ENCODE measurements around the gene TRIO. TPM values are rescaled to one million over a fixed set of nuclear protein-coding genes. Genes with fewer than 3 reads are reported as not detected.

TRIO gene
- polyA plus RNA-seq, 1 of the 3 experiments (the other 2 are of a cell fraction) = 229 TPM

- no peak for TF ChIP-seq TCF12 (IDR thresholded peaks at IDR 0.05)
- no peak for TF ChIP-seq REST (IDR thresholded peaks at IDR 0.05; ENCODE audit: low read depth, low read length)
- no peak for TF ChIP-seq FOXM1 (IDR thresholded peaks at IDR 0.05; ENCODE audit: low read depth)
Measured at GRCh38 chr5:14212838-14213237, 69.7 kb downstream of the TRIO start (continued).

- ChIA-PET CTCF (no interaction called here), POLR2A (no interaction called here)
- peak overlapping the region in 1 of 2 experiments; percentile 23; a peak in 1 of 4 replicates for H3K27ac ChIP-seq (ENCODE audit: low read depth in 2 of 2, low read length in 1 of 2)
- 76% methylated on average over 1 of the region's 1 CpG for WGBS (ENCODE audit: low lambda C conversion rate)
- H3K79me2 ChIP-seq (ENCODE audit: insufficient read depth) = peaks cover 100% of the 10 kb centered on the region
- H3K27me3 ChIP-seq (ENCODE audit: insufficient read depth) = no peaks in the 10 kb centered on the region
- H4K20me1 ChIP-seq (ENCODE audit: insufficient read depth) = peaks cover 90% of the 10 kb centered on the region
- no peak overlapping the region for H3K4me2 ChIP-seq
- peaks cover 29 to 42% of the 10 kb centered on the region in 2 experiments for H3K4me1 ChIP-seq (ENCODE audit: control insufficient read depth in 1 of 2, insufficient read depth in 2 of 2, low read depth in 1 of 2, low read length in 1 of 2)
- H3K9me3 ChIP-seq = no peaks in the 10 kb centered on the region
- no peak overlapping the region for H3K9ac ChIP-seq
- H3K36me3 ChIP-seq (replicated peaks in 1 of 2; ENCODE audit: control insufficient read depth in 1 of 2, insufficient read depth in 2 of 2, low read length in 1 of 2) = peaks cover 0 to 4% of the 10 kb centered on the region in 2 experiments
- no peak for DNase-seq
- H3K9me2 ChIP-seq = no peaks in the 10 kb centered on the region
- no peak overlapping the region for H3K4me3 ChIP-seq (ENCODE audit: low read depth in 2 of 2, low read length in 1 of 2)
- TF ChIP-seq FOXM1 (IDR thresholded peaks at IDR 0.05; ENCODE audit: low read depth) = no peak
- TF ChIP-seq RXRA (IDR thresholded peaks at IDR 0.05; ENCODE audit: borderline replicate concordance, low read depth) = no peak
- TF ChIP-seq MXI1 (IDR thresholded peaks at IDR 0.05; ENCODE audit: low read depth, low read length) = no peak
- no peak for TF ChIP-seq USF1 (IDR thresholded peaks at IDR 0.05; ENCODE audit: borderline replicate concordance, low read depth)
- no peak for TF ChIP-seq FOSL2 (IDR thresholded peaks at IDR 0.05; ENCODE audit: borderline replicate concordance, low read depth)
- no peak for TF ChIP-seq MEF2A (IDR thresholded peaks at IDR 0.05; ENCODE audit: borderline replicate concordance, low read depth)
- no peak overlapping the region for H2AFZ ChIP-seq (ENCODE audit: low read depth)
- H3F3A ChIP-seq (replicated peaks; ENCODE audit: insufficient read depth) = peaks cover 27% of the 10 kb centered on the region
Measured at GRCh38 chr5:14213253-14213652, 70.1 kb downstream of the TRIO start.

- Histone ChIP-seq H3K27me3 (ENCODE audit: insufficient read depth) (no peaks in the 10 kb centered on the region), H3F3A (replicated peaks; ENCODE audit: insufficient read depth) (peaks cover 20% of the 10 kb centered on the region), H3K4me2 (no peak overlapping the region), H3K4me3 (ENCODE audit: low read depth in 2 of 2, low read length in 1 of 2) (no peak overlapping the region), H2AFZ (ENCODE audit: low read depth) (no peak overlapping the region), H3K9me3 (no peaks in the 10 kb centered on the region), H3K36me3 (replicated peaks in 1 of 2; ENCODE audit: control insufficient read depth in 1 of 2, insufficient read depth in 2 of 2, low read length in 1 of 2) (peaks cover 0 to 4% of the 10 kb centered on the region in 2 experiments), H3K9me2 (no peaks in the 10 kb centered on the region), H3K27ac (ENCODE audit: low read depth in 2 of 2, low read length in 1 of 2) (no peak overlapping the region; a peak in 1 of 4 replicates), H3K9ac (no peak overlapping the region), H4K20me1 (ENCODE audit: insufficient read depth) (peaks cover 93% of the 10 kb centered on the region), H3K79me2 (ENCODE audit: insufficient read depth) (peaks cover 100% of the 10 kb centered on the region), H3K4me1 (ENCODE audit: control insufficient read depth in 1 of 2, insufficient read depth in 2 of 2, low read depth in 1 of 2, low read length in 1 of 2) (peaks cover 32 to 47% of the 10 kb centered on the region in 2 experiments; a peak in 3 of 4 replicates)
- DNase-seq = no peak
- POLR2A ChIA-PET = no interaction called here
- CTCF ChIA-PET = no interaction called here
- WGBS (ENCODE audit: low lambda C conversion rate) = 94% methylated on average over 6 of the region's 6 CpGs
- TF ChIP-seq FOXJ3 (CRISPR knock-in tag; IDR thresholded peaks at IDR 0.05) = no peak
- no peak for TF ChIP-seq ELF1 (IDR thresholded peaks at IDR 0.05)
- TF ChIP-seq TCF12 (IDR thresholded peaks at IDR 0.05) = no peak
- TF ChIP-seq EP300 (IDR thresholded peaks at IDR 0.05; ENCODE audit: borderline replicate concordance in 1 of 2, low read depth in 1 of 2, low read length in 1 of 2) = no peak
- no peak for TF ChIP-seq PBX3 (IDR thresholded peaks at IDR 0.05)
- no peak for TF ChIP-seq MEF2A (IDR thresholded peaks at IDR 0.05; ENCODE audit: borderline replicate concordance, low read depth)
- no peak for TF ChIP-seq FOSL2 (IDR thresholded peaks at IDR 0.05; ENCODE audit: borderline replicate concordance, low read depth)
- no peak for TF ChIP-seq CHD2 (IDR thresholded peaks at IDR 0.05; ENCODE audit: low read length, partially characterized antibody)
- TF ChIP-seq SIN3A (IDR thresholded peaks at IDR 0.05; ENCODE audit: borderline replicate concordance, low read depth, low read length) = no peak
- no peak for TF ChIP-seq FOXM1 (IDR thresholded peaks at IDR 0.05; ENCODE audit: low read depth)
- no peak for TF ChIP-seq GABPA (IDR thresholded peaks at IDR 0.05; ENCODE audit: low read depth)
- no peak for TF ChIP-seq POLR2AphosphoS5 (IDR thresholded peaks at IDR 0.05; ENCODE audit: low read depth, low read length)
- TF ChIP-seq RCOR1 (IDR thresholded peaks at IDR 0.05; ENCODE audit: low read length) = no peak
- no peak for TF ChIP-seq NRF1 (IDR thresholded peaks at IDR 0.05; ENCODE audit: low read depth, low read length)
- no peak for TF ChIP-seq TEAD4 (IDR thresholded peaks at IDR 0.05; ENCODE audit: borderline replicate concordance, insufficient read depth)
- no peak for TF ChIP-seq TAF1 (IDR thresholded peaks at IDR 0.05; ENCODE audit: borderline replicate concordance, low read depth, low read length)
Measured at GRCh38 chr5:14213813-14214585, 70.9 kb downstream of the TRIO start.
